GM21390 (cell line): ENCODE data around the gene EEA1.
"Not testable (repeated sequence)": the region's sequence is repeated elsewhere in the genome, so short reads cannot be mapped to it uniquely, and the experiment has no call there.

Experiments
- ATAC-seq: cut with Tn5 transposase; IDR thresholded peaks from one replicate; pipeline ENCODE4 v1.9.1; 2021; ENCODE audit not compliant: unreplicated experiment

Gene EEA1

DNA sequence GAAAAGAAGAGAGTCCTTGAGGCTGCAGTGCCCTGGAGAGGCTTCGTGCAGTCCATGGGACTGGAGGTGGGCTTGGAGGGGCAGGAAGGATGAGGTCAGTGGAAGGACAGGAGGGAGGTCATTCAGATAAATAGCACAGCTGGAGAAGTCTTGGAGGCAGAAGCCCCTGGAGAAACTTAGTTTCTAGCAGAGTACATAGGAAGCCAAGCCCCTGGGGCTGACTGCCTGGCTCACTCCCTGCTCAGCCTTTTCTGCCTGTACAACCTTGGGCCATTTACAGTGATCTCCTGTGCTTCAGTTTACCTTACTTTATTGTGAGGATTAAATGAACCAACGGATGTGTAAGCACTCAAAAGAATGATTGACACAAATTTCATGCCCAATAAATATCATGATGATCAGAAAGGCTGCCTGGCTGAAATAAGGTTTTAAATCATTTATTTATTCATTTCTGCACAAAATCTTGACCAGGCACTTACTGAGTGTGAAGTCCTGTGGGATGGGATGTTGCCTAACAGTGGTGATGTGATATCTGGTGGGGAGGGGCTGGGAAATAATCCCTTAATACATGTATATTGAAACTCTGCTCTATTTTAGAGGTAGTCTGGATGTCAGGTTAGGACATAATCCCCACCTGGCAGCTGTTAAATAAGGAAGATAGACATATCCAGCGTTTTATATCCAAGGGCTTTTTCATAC is 172.0 kb downstream of the EEA1 start:
- ATAC-seq: no peak

DNA sequence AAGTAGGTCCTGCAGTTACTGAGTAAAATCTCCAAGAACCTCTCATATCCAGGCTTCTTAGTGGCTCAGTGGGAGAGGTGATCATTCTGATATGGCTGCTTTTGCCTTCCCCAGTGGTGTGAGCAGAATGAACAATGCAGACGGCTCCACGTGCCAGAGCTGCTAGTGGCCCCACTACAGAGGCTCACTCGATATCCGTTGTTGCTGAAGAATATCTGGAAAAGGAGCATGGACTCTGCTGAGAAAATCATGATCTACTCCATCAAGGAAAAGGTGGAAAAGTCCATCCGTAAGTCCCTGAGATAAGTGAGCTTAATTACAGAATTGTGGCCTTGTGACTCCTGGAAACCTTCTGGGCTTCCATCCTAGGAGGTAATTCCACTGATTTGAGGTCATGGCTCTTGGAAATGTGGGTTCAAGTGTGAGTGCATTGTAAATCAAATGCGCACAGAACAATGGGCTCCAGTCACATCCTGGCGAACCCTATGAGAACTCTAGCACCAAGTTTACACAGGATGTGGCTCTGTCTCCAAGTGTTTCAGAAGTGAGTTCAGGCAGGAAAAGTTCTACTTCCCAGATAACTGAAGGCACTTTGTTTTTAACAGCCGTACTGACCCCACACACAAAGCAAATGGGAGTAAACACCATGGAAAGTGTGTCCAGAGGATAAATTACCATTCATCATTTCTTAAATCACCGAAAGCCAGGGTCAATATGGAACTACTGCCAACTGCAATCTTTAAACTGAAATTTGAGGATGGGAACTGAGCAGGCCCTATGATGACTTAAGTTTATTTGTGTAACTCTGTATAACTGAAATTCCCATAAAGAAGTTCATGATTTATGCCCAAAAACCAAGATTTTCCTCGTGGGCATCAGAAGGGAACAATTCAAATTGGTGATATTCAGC is 174.9 kb downstream of the EEA1 start:
- no peak for ATAC-seq

GRCh38 chr12:92749691-92750090 is 179.4 kb downstream of the EEA1 start:
- ATAC-seq: not testable (repeated sequence)

DNA sequence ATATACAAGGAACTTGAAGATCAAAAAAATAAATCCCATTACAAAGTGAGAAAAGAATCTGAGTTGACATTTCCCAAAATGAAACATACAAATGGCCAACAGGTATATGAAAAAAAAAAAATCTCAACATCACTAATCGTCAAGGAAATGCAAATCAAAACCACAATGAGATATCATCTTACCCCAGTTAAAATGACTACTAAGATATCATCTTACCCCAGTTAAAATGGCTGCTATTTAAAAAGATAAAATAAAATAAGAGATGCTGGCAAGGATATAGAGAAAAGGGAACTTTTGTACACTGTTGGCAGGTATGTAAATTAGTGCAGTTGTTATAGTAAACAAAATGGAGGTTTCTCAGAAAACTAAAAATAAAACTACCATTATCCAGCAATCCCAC is 181.9 kb downstream of the EEA1 start:
- no peak for ATAC-seq

- ATAC-seq: no peak
Measured at GRCh38 chr12:92745856-92746550, 183.1 kb downstream of the EEA1 start.

DNA sequence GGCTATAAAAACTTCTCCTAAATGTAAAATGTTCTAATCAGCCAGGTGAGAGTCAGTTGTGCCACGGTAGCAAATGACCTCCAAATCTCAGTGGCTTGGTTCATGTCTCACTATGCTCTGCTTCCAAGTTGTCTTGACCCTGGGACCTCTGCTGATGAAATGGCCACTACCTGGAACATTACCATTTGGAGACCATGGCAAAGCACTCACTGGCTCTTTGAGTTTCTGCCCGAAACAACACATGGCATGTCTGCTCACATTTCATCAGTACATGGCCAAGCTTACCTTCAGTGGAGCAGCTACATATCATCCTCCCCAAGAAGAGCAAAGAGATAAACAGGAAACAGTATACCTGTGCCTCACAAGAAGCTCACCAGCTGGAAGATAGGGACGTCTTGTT is 186.1 kb downstream of the EEA1 start:
- ATAC-seq: no peak

GRCh38 chr12:92740411-92740810 is 188.7 kb downstream of the EEA1 start:
- ATAC-seq: no peak

GRCh38 chr12:92739113-92739512 is 190.0 kb downstream of the EEA1 start:
- ATAC-seq: no peak

DNA sequence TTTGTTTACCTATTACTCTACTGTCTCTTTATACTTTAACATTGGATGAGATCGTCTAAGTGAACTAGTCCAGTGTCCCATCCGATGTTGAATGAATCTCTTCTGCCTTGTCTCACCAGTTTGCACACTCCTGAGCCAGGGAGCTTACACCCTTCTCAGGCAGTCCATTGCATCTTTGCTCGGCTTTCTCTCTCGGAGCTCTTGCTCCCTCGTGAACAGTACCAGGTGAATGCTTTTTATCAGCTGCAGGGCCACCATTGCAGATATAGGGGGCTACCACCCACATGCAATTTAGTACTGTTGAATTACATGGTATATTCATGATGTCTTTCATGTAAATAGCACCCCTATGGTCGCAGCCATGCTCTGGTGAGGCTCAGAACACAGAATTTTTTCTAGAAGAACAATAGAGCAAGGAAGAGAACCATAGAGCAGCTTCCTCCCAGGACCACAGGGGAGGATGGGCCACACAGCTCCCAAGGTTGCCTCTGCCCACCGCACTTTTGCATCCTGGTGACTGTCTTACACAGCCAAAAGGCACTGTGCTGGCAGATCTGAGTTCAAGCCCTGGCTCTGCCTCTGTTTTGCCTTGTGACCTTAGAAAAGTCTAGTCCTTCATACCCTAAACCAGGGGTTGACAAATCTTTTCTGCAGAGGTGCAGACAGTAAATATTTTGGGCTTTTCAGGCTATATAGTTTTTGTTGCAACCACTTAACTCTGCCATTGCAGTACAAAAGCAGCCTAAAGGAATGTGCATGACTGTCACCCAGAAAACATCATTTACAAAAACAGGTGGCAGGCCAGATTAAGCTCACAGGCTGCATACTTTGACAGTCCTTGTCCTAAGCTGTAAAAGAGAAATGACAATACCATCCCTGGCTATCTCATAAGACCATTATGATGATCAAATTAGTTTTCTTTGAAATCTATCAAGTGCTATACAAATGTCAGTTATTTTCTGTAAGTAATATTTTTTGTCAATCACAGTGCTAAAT is 190.9 kb downstream of the EEA1 start:
- no peak for ATAC-seq

DNA sequence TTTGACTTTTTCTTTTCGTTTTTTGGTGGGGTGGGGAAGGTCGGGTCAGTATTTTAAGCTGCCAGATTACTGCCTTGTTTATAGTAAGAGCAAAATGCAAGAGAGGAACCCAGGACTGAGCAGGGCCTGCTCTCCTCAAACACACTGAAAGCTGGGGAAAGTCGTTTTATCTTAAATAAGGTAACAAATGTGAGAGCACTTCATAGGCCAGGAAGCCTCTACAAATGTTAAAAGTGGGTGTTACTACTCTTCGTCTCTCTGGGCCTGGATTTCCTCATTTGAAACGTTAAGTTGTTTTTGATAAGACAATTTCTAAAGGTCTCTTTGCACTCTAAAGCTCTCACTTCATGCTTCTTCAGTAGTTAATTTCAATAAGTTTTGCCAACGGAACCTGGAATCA is 192.5 kb downstream of the EEA1 start:
- no peak for ATAC-seq

DNA sequence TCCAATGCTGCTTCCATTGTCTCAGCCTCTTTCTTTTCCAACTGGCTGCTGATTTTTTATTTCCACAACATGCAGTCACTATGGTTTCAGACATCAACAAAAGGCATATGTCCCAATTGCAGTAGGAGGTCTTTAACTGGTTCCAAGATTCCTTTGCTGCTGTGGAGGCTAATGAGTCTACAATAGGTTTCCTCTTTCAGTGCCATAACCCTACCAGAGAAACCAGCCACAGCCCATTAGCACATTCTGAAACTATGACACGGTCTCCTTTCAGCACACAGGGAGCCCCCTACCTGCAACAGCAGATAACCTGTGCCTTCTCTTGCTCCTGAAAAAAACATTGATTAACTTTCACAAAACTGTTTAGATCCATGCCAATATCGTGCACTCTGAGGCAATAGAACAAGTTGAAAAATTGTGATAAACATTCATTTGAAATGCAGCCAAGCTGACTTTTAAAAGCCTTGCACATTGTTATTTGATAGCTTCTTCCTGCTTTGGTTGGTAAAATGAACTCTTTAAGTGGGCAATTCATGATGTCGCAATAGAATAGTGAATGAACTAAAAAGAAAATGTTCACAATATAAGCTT is 193.9 kb downstream of the EEA1 start:
- ATAC-seq: no peak

GRCh38 chr12:92733661-92734060 is 195.4 kb downstream of the EEA1 start:
- no peak for ATAC-seq

DNA sequence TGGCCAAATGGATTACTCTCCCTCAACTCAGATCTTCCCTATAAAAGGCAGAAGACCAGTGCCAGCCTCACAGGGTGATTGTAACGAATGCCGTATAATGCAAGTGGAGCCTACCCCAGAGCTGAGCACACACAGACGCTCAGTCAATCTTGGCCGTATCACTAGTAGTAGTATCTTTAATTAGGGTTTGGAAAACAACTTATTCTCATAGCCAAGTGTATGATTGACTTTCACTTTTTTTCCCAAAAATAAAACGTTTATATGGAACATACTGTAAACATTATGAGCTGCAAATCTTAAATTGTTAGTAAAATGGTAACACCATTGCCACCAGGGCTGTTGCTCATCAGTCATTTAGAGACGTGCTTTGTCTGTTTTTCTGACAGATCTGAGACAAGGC is 195.9 kb downstream of the EEA1 start:
- ATAC-seq: no peak

DNA sequence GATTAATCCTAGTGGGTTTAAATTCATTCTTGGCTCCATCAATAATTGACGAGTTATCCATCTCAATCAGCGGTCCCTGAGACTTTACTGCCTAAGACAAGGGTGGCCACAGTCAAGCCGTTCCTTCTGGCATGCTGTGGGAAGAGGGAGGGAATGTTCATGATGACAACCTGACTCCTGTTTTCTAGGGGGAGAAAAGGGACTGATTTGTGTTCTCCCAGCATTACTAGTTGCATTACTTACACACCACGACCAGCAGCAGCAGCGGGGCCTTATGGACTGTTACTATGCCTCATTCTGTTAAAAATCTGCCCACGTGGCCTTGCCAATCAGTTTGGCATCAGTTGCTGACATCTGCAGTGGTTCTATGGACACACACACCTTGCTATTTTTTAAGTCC is 196.4 kb downstream of the EEA1 start:
- ATAC-seq: no peak

DNA sequence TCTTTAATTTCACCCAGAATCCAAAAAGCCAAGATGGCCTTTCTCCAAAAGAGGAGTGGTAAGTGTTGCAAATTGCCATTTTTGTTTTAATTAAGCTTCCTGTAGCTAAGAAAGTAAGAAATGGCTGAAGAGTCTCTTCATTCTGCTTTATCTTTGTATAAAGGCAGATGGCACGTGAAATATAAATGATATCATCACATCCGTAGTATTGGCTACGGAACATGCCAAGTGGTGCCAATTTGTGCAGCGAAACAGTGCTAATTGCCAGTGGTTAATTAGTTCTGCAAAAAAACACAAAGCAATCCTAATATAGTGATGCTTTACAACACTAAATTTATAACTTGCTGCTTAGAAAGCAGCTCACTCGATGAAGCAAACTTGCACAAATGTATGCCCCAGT is 196.9 kb downstream of the EEA1 start:
- no peak for ATAC-seq

GRCh38 chr12:92730758-92731157 is 198.3 kb downstream of the EEA1 start:
- no peak for ATAC-seq

DNA sequence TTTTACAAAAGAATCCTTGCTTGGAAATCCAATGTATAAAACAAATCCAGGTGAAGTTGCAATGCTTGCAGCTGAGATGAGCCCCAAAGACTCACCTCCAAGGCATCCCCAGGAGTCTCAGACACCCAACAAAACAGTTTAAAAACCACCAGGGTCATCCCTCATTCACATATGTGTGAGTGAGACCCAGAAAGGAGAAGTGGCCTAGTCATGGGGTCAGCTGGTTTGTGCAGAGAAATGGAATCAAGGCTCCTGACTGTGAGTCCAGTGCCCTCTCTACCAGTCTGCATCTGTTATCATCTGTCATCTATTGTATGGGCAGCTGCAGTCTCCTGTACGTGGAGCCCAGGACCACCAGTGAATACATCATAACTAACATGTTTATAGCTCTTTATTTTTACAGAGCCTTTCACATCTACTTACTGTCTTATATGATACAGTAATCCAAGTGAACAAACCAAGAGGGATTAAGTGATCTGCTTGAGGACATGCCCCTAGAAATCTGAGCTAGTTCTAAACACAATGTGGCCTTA is 199.3 kb downstream of the EEA1 start:
- no peak for ATAC-seq

GRCh38 chr12:92726850-92727249 is 202.2 kb downstream of the EEA1 start:
- ATAC-seq: no peak

DNA sequence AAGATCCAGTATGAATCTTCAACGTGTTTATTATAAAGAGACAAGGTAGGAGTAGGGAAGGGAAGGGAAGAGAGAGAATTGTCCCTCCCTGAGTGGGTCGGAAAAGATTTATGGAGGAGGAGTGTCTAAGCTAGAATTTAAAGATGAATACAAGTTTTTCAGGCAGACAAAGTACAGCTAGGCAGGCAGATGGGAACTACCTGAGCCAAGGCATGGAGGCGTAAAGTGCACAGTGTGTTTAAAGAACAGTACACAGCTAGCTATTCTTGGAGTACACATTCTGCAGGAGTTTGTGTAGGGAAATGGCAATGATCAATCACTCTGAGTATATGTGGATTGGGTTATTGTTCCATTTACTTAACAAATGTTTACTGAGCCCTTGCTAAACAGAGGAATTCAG is 206.2 kb downstream of the EEA1 start:
- ATAC-seq: no peak

GRCh38 chr12:92721656-92722055 is 207.4 kb downstream of the EEA1 start:
- no peak for ATAC-seq
